ENCODE data around the gene CITED4.

DNA sequence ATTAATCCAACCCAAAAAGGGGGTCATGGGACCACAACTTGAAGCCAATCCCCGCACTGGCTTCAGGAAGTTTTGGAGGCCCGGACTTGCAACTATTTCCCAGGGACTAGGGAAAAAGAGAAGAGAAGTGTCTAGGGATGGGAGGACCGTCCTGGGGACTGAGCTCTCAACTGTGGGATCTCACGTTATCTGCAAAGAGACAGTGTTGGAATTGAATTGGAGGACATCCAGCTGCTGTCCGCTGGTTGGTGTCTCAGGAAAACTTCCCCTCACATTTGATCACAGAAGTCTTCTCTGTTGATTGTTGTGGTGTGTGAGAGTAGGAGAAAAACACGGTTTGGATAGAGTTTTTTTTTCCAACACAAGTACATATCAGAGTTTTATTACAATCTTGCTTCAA, 46.2 kb upstream of the CITED4 start:
- TF ChIP-seq, protein P1, sequence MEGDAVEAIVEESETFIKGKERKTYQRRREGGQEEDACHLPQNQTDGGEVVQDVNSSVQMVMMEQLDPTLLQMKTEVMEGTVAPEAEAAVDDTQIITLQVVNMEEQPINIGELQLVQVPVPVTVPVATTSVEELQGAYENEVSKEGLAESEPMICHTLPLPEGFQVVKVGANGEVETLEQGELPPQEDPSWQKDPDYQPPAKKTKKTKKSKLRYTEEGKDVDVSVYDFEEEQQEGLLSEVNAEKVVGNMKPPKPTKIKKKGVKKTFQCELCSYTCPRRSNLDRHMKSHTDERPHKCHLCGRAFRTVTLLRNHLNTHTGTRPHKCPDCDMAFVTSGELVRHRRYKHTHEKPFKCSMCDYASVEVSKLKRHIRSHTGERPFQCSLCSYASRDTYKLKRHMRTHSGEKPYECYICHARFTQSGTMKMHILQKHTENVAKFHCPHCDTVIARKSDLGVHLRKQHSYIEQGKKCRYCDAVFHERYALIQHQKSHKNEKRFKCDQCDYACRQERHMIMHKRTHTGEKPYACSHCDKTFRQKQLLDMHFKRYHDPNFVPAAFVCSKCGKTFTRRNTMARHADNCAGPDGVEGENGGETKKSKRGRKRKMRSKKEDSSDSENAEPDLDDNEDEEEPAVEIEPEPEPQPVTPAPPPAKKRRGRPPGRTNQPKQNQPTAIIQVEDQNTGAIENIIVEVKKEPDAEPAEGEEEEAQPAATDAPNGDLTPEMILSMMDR (conservative IDR thresholded peaks at IDR 0.05; ENCODE audit: low read length) = no peak
- no peak for TF ChIP-seq EZH2phosphoT487 (IDR thresholded peaks at IDR 0.05; ENCODE audit: borderline replicate concordance)

Measured in Loucy (cell line).